GM23338 (cell line): ENCODE measurements around the gene TRIM25. TPM values are rescaled to one million over a fixed set of nuclear protein-coding genes. Genes with fewer than 3 reads are reported as not detected.

Experiments used
- ATAC-seq: fragments of 200-7000 bp; cut with Tn5 transposase; 3 replicates; pipeline ENCODE4 v1.9.1; 2020
- DNase-seq: peaks from one replicate; pipeline ENCODE4 v3.0.0-alpha.2; 2015; ENCODE audit warnings: low spot score
- H2AFZ ChIP-seq: fragments of 200-600 bp; sonication (generic); 2 replicates; pipeline ENCODE4 v1.8.0; 2016; ENCODE audit warnings: antibody characterized with exemption, mild to moderate bottlenecking, moderate library complexity
- H3F3A ChIP-seq: fragments of 200-600 bp; sonication (generic); replicated peaks from 2 replicates; pipeline ENCODE4 v1.8.0; 2017; ENCODE audit warnings: antibody characterized with exemption, mixed run types, low read depth
- H3K27ac ChIP-seq: fragments of 200-600 bp; sonication (generic); 2 replicates; pipeline ENCODE4 v1.6.1; 2016; ENCODE audit warnings: low read depth
- H3K27me3 ChIP-seq: fragments of 200-600 bp; sonication (generic); 2 replicates; pipeline ENCODE4 v1.8.0; 2016; ENCODE audit warnings: mild to moderate bottlenecking, mixed run types, moderate library complexity; ENCODE audit not compliant: insufficient read depth
- H3K36me3 ChIP-seq: fragments of 200-600 bp; sonication (generic); 2 replicates; pipeline ENCODE4 v1.8.0; 2016; ENCODE audit warnings: mild to moderate bottlenecking; ENCODE audit not compliant: insufficient read depth
- H3K4me1 ChIP-seq: fragments of 200-600 bp; sonication (generic); 2 replicates; pipeline ENCODE4 v1.8.0; 2016; ENCODE audit warnings: mild to moderate bottlenecking, moderate library complexity; ENCODE audit not compliant: insufficient read depth
- H3K4me2 ChIP-seq: fragments of 200-600 bp; sonication (generic); 2 replicates; pipeline ENCODE4 v1.7.1; 2017; ENCODE audit warnings: mixed run types
- H3K4me3 ChIP-seq: fragments of 200-600 bp; sonication (generic); 2 replicates; pipeline ENCODE4 v1.6.1; 2016; ENCODE audit warnings: mixed run types
- H3K79me2 ChIP-seq: fragments of 200-600 bp; sonication (generic); replicated peaks from 2 replicates; pipeline ENCODE4 v1.8.0; 2017; ENCODE audit warnings: mild to moderate bottlenecking; ENCODE audit not compliant: insufficient read depth
- H3K9me2 ChIP-seq: fragments of 200-600 bp; sonication (generic); 2 replicates; pipeline ENCODE4 v1.8.0; 2017; ENCODE audit not compliant: insufficient read depth
- H4K20me1 ChIP-seq: fragments of 200-600 bp; sonication (generic); replicated peaks from 2 replicates; pipeline ENCODE4 v1.8.0; 2017; ENCODE audit warnings: mild to moderate bottlenecking; ENCODE audit not compliant: insufficient read depth
- H3K27ac Mint-ChIP-seq: 2 replicates; pipeline ENCODE4 v1.8.0; 2020; ENCODE audit warnings: inconsistent platforms, mild to moderate bottlenecking, moderate library complexity, mixed read lengths
- H3K27me3 Mint-ChIP-seq: 3 replicates; pipeline ENCODE4 v1.8.0; 2022; ENCODE audit warnings: low read depth, mild to moderate bottlenecking, moderate library complexity, mixed read lengths, inconsistent platforms; ENCODE audit not compliant: insufficient read depth, poor library complexity
- H3K36me3 Mint-ChIP-seq: 3 replicates; pipeline ENCODE4 v1.8.0; 2021; ENCODE audit warnings: low read depth, mild to moderate bottlenecking, inconsistent platforms, moderate library complexity, mixed read lengths
- H3K4me1 Mint-ChIP-seq: 3 replicates; pipeline ENCODE4 v1.8.0; 2020; ENCODE audit warnings: mild to moderate bottlenecking, inconsistent platforms, mixed read lengths
- H3K4me3 Mint-ChIP-seq: 3 replicates; pipeline ENCODE4 v1.8.0; 2021; ENCODE audit warnings: moderate library complexity, mild to moderate bottlenecking, inconsistent platforms, mixed read lengths
- H3K9me3 Mint-ChIP-seq: 3 replicates; pipeline ENCODE4 v1.8.0; 2020; ENCODE audit warnings: moderate library complexity, mild to moderate bottlenecking, inconsistent platforms, mixed read lengths
- CREB1 ChIP-seq: fragments of 250-450 bp; sonication (Bioruptor Pico); IDR thresholded peaks from 2 replicates; pipeline ENCODE4 v1.5.0; 2020; ENCODE audit warnings: low read depth, mild to moderate bottlenecking, moderate library complexity
- CTCF ChIP-seq, 2 experiments: fragments of 200-600 bp in 1 of 2; sonication (generic) in 1 of 2; conservative IDR thresholded peaks; 2 replicates each; pipeline versions ENCODE4 v1.5.1 to v1.6.1; 2016 to 2017; ENCODE audit warnings: antibody characterized with exemption in 2 of 2, low read depth in 2 of 2, mild to moderate bottlenecking in 2 of 2, moderate library complexity in 1 of 2
- ETS1 ChIP-seq: IDR thresholded peaks from 2 replicates; pipeline ENCODE4 v1.6.1; 2016; ENCODE audit warnings: antibody characterized with exemption
- EZH2phosphoT487 ChIP-seq: fragments of 200-600 bp; sonication (generic); IDR thresholded peaks from one replicate; pipeline ENCODE4 v1.8.1; 2018; ENCODE audit warnings: antibody characterized with exemption; ENCODE audit not compliant: unreplicated experiment
- JUNB ChIP-seq: IDR thresholded peaks from one replicate; pipeline ENCODE4 v1.6.1; 2016; ENCODE audit warnings: antibody characterized with exemption; ENCODE audit not compliant: unreplicated experiment
- NANOG ChIP-seq: IDR thresholded peaks from 2 replicates; pipeline ENCODE4 v1.6.1; 2016; ENCODE audit warnings: antibody characterized with exemption, borderline replicate concordance
- ZNF114 ChIP-seq: fragments of 250-450 bp; sonication (Bioruptor Pico); IDR thresholded peaks from 2 replicates; pipeline ENCODE4 v1.5.0; 2020; ENCODE audit warnings: mild to moderate bottlenecking, moderate library complexity
- ZNF331 ChIP-seq: fragments of 250-450 bp; sonication (Bioruptor Pico); IDR thresholded peaks from 2 replicates; pipeline ENCODE4 v1.5.0; 2020; ENCODE audit warnings: low read depth, mild to moderate bottlenecking, moderate library complexity
- ZNF462 ChIP-seq: fragments of 250-450 bp; sonication (Bioruptor Pico); IDR thresholded peaks from 2 replicates; pipeline ENCODE4 v1.5.0; 2020; ENCODE audit warnings: mild to moderate bottlenecking, moderate library complexity
- polyA plus RNA-seq: library from polyadenylated mRNA; unstranded; fragments of >200 nt; fragmentation: Nextera tagmentation; extraction: Ambion mirVana; gene quantifications from 2 replicates; pipeline ENCODE4 v1.2.1, GENCODE V29; 2016
- total RNA-seq: library from RNA; depleted of rRNA; stranded (reverse); fragments of >200 nt; shearing (Covaris generic); gene quantifications from 2 replicates; pipeline ENCODE4 v1.2.3, GENCODE V29; 2014

The TRIM25 gene
- total and polyA plus RNA-seq, 2 experiments from 2014 or later: 19.6 to 36.2 TPM

- no peak for TF ChIP-seq CTCF (conservative IDR thresholded peaks at IDR 0.05; ENCODE audit: low read depth in 2 of 2)
- no peak for TF ChIP-seq ETS1
- no peak for TF ChIP-seq EZH2phosphoT487
Observed at GRCh38 chr17:56845934-56846333, 67.9 kb downstream of the TRIM25 start (continued).

GRCh38 chr17:56842577-56842976 is 71.3 kb downstream of the TRIM25 start:
- peaks cover 8% of the 10 kb centered on the region; the same call in 2 of the 3 replicates for H3K36me3 Mint-ChIP-seq
- no peaks in the 10 kb centered on the region for H3K79me2 ChIP-seq
- no peak overlapping the region for H3K4me3 ChIP-seq
- H3F3A ChIP-seq: no peaks in the 10 kb centered on the region
- H3K27ac ChIP-seq: no peak overlapping the region
- no peak overlapping the region for H2AFZ ChIP-seq
- no peaks in the 10 kb centered on the region for H3K27me3 ChIP-seq
- no peak overlapping the region for H3K4me2 ChIP-seq
- no peaks in the 10 kb centered on the region for H4K20me1 ChIP-seq
- H3K4me1 ChIP-seq: peaks cover 8% of the 10 kb centered on the region; the same call in 1 of the 2 replicates
- ATAC-seq (no peak), DNase-seq (no peak)
- no peaks in the 10 kb centered on the region for H3K9me3 Mint-ChIP-seq
- peaks cover 6% of the 10 kb centered on the region for H3K4me1 Mint-ChIP-seq
- H3K36me3 ChIP-seq: no peaks in the 10 kb centered on the region
- no peaks in the 10 kb centered on the region for H3K27me3 Mint-ChIP-seq
- no peak overlapping the region for H3K27ac Mint-ChIP-seq
- H3K4me3 Mint-ChIP-seq: no peak overlapping the region
- no peaks in the 10 kb centered on the region for H3K9me2 ChIP-seq
- TF ChIP-seq NANOG (no peak), ZNF462 (CRISPR knock-in tag) (no peak), ZNF114 (no peak), CREB1 (no peak), CTCF (conservative IDR thresholded peaks at IDR 0.05; ENCODE audit: low read depth in 2 of 2) (no peak), JUNB (no peak), ZNF331 (no peak)
